HepG2 (cell line): ENCODE data around the gene DHCR7. TPM values are rescaled to one million over a fixed set of nuclear protein-coding genes. Genes with fewer than 3 reads are reported as not detected.

ENCODE experiments used
- ARNT ChIP-seq: fragments of 450-650 bp; IDR thresholded peaks from 2 replicates; pipeline ENCODE4 v1.6.1; 2017
- CCAR2 ChIP-seq: fragments of 200-400 bp; formaldehyde crosslinking; optimal IDR thresholded peaks from 2 replicates; pipeline ENCODE3; 2018; ENCODE audit warnings: low read depth, mild to moderate bottlenecking, low read length, moderate library complexity
- HIVEP1 ChIP-seq: sonication (generic); formaldehyde crosslinking; IDR thresholded peaks from 2 replicates; pipeline ENCODE4 v1.4.0; 2020; ENCODE audit warnings: mild to moderate bottlenecking, missing genetic modification reagents
- ZFP36L1 ChIP-seq: sonication (generic); formaldehyde crosslinking; IDR thresholded peaks from 2 replicates; pipeline ENCODE4 v1.8.0; 2022; ENCODE audit warnings: mild to moderate bottlenecking, missing genetic modification reagents, moderate library complexity
- ZNF17 ChIP-seq: sonication (generic); formaldehyde crosslinking; IDR thresholded peaks from 2 replicates; pipeline ENCODE4 v1.5.0; 2020; ENCODE audit warnings: mild to moderate bottlenecking, missing genetic modification reagents
- ZNF367 ChIP-seq: sonication (generic); formaldehyde crosslinking; IDR thresholded peaks from 2 replicates; pipeline ENCODE4 v1.4.0; 2020; ENCODE audit warnings: missing genetic modification reagents, borderline replicate concordance
- ZNF543 ChIP-seq: sonication (generic); formaldehyde crosslinking; IDR thresholded peaks from 2 replicates; pipeline ENCODE4 v1.4.0; 2020; ENCODE audit warnings: mild to moderate bottlenecking, missing genetic modification reagents
- ZNF614 ChIP-seq: IDR thresholded peaks from 2 replicates; pipeline ENCODE4 v1.6.1; 2018; ENCODE audit warnings: missing biosample characterization, missing genetic modification reagents, inconsistent platforms, borderline replicate concordance
- ZNF724P ChIP-seq: sonication (generic); formaldehyde crosslinking; IDR thresholded peaks from 2 replicates; pipeline ENCODE4 v1.8.0; 2022; ENCODE audit warnings: missing genetic modification reagents, borderline replicate concordance
- ZNF782 ChIP-seq: sonication (generic); formaldehyde crosslinking; IDR thresholded peaks from 2 replicates; pipeline ENCODE4 v1.4.0; 2020; ENCODE audit warnings: missing genetic modification reagents, mild to moderate bottlenecking, borderline replicate concordance
- ZNF790 ChIP-seq: sonication (generic); formaldehyde crosslinking; IDR thresholded peaks from 2 replicates; pipeline ENCODE4 v1.8.0; 2022; ENCODE audit warnings: missing genetic modification reagents, mild to moderate bottlenecking, borderline replicate concordance
- polyA plus RNA-seq, 8 experiments: library from polyadenylated mRNA; depleted of rRNA in 3 of 8; stranded (reverse) in 7 of 8; unstranded in 1 of 8; fragments of >200 nt; fragmentation: Illumina TruSeq in 4 of 8; extraction: Trizol in 4 of 8; gene quantifications; 2 replicates each; pipeline versions ENCODE4 v1.2.1 to v1.2.3, GENCODE V29; 2011 to 2016; ENCODE audit warnings: low read depth in 4 of 8, missing spikeins in 1 of 8, mixed read lengths in 1 of 8; ENCODE audit not compliant: insufficient read depth in 1 of 8
- total RNA-seq, 5 experiments: library from RNA; depleted of rRNA; stranded (reverse); fragments of >200 nt; fragmentation: Illumina TruSeq; extraction: Trizol; gene quantifications; 2 replicates each; pipeline ENCODE4 v1.2.3, GENCODE V29; 2016; ENCODE audit warnings: low read depth in 1 of 5
- TF ChIP-seq, protein P1 (sequence below): IDR thresholded peaks from 2 replicates; pipeline ENCODE4 v1.6.1; 2018; ENCODE audit warnings: missing genetic modification reagents, mild to moderate bottlenecking, missing compliant biosample characterization
- TF ChIP-seq, protein P2 (sequence below): sonication (generic); formaldehyde crosslinking; IDR thresholded peaks from 2 replicates; pipeline ENCODE4 v1.4.0; 2020; ENCODE audit warnings: missing genetic modification reagents
- TF ChIP-seq, protein P3 (sequence below): sonication (generic); formaldehyde crosslinking; IDR thresholded peaks from 2 replicates; pipeline ENCODE4 v1.5.0; 2020; ENCODE audit warnings: mild to moderate bottlenecking, missing genetic modification reagents, moderate library complexity
- TF ChIP-seq, protein P4 (sequence below): sonication (generic); formaldehyde crosslinking; IDR thresholded peaks from 2 replicates; pipeline ENCODE4 v1.5.1; 2020; ENCODE audit warnings: mild to moderate bottlenecking, moderate library complexity, missing genetic modification reagents
- TF ChIP-seq, protein P5 (sequence below): IDR thresholded peaks from 2 replicates; pipeline ENCODE4 v1.6.1; 2012; ENCODE audit warnings: inconsistent platforms

The DHCR7 gene
- total and polyA plus RNA-seq, 2 of the 13 experiments (the other 11 are each of a cell fraction or from before 2014, with no cell fraction given), result 96.0 to 143 TPM

DNA sequence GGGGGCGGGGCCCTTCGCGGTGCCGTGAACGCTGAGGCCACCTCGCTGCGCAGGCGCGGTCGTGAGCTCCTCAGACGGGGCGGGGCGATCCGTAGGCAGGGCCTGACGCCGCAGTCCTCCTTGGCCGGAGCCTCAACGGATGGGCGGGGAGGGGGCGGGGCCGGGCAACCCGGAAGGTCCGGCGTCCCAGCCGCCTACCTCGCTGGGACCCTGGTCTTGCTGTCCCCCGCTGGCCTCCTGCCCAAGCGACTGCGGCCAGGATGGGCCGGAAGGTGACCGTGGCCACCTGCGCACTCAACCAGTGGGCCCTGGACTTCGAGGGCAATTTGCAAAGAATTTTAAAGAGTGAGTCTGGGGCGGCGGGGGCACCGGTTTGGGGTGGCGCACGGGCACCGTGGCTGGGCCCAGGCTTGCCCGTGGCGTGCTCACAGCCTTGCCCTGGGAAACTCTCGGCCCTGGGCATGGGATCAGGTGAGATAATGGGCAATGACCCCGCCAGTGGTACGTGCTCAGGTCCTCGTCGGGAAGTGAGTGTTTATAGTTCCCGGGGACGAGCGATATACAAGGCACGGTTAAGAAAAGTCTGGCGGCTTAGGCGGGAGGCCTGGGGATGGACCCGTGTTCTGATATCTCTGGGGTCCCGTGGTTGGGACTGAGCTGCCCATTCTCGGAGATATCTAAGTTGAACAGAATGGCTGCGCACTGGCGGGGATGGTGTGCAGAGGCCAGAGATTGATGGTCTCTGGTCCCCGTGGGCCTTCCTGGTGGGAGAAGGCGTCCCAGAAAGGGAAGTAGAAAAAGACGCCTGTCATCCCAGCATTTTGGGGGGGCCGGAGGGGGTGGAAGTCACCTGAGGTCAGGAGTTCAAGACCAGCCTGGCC, 5.1 kb upstream of the DHCR7 start, which contains the start of gene NADSYN1 (continued):
- peak; percentile 60; the same call in 1 of the 2 replicates for TF ChIP-seq ZNF543 (CRISPR knock-in tag)
- TF ChIP-seq ZNF782 (CRISPR knock-in tag), result 0 out of 2 replicates have a peak, but pooled peaks have one; percentile 20
- no peak for TF ChIP-seq CCAR2
- TF ChIP-seq HIVEP1 (CRISPR knock-in tag), result peak; percentile 78
- TF ChIP-seq, protein P1, sequence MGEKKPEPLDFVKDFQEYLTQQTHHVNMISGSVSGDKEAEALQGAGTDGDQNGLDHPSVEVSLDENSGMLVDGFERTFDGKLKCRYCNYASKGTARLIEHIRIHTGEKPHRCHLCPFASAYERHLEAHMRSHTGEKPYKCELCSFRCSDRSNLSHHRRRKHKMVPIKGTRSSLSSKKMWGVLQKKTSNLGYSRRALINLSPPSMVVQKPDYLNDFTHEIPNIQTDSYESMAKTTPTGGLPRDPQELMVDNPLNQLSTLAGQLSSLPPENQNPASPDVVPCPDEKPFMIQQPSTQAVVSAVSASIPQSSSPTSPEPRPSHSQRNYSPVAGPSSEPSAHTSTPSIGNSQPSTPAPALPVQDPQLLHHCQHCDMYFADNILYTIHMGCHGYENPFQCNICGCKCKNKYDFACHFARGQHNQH (CRISPR knock-in tag), result 0 out of 2 replicates have a peak, but pooled peaks have one; percentile 47
- TF ChIP-seq, protein P2, sequence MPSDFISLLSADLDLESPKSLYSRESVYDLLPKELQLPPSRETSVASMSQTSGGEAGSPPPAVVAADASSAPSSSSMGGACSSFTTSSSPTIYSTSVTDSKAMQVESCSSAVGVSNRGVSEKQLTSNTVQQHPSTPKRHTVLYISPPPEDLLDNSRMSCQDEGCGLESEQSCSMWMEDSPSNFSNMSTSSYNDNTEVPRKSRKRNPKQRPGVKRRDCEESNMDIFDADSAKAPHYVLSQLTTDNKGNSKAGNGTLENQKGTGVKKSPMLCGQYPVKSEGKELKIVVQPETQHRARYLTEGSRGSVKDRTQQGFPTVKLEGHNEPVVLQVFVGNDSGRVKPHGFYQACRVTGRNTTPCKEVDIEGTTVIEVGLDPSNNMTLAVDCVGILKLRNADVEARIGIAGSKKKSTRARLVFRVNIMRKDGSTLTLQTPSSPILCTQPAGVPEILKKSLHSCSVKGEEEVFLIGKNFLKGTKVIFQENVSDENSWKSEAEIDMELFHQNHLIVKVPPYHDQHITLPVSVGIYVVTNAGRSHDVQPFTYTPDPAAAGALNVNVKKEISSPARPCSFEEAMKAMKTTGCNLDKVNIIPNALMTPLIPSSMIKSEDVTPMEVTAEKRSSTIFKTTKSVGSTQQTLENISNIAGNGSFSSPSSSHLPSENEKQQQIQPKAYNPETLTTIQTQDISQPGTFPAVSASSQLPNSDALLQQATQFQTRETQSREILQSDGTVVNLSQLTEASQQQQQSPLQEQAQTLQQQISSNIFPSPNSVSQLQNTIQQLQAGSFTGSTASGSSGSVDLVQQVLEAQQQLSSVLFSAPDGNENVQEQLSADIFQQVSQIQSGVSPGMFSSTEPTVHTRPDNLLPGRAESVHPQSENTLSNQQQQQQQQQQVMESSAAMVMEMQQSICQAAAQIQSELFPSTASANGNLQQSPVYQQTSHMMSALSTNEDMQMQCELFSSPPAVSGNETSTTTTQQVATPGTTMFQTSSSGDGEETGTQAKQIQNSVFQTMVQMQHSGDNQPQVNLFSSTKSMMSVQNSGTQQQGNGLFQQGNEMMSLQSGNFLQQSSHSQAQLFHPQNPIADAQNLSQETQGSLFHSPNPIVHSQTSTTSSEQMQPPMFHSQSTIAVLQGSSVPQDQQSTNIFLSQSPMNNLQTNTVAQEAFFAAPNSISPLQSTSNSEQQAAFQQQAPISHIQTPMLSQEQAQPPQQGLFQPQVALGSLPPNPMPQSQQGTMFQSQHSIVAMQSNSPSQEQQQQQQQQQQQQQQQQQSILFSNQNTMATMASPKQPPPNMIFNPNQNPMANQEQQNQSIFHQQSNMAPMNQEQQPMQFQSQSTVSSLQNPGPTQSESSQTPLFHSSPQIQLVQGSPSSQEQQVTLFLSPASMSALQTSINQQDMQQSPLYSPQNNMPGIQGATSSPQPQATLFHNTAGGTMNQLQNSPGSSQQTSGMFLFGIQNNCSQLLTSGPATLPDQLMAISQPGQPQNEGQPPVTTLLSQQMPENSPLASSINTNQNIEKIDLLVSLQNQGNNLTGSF (CRISPR knock-in tag), result no peak
- no peak for TF ChIP-seq ZNF17 (CRISPR knock-in tag)
- peak; percentile 51; the same call in 1 of the 2 replicates for TF ChIP-seq ZNF790 (CRISPR knock-in tag)
- TF ChIP-seq, protein P3, sequence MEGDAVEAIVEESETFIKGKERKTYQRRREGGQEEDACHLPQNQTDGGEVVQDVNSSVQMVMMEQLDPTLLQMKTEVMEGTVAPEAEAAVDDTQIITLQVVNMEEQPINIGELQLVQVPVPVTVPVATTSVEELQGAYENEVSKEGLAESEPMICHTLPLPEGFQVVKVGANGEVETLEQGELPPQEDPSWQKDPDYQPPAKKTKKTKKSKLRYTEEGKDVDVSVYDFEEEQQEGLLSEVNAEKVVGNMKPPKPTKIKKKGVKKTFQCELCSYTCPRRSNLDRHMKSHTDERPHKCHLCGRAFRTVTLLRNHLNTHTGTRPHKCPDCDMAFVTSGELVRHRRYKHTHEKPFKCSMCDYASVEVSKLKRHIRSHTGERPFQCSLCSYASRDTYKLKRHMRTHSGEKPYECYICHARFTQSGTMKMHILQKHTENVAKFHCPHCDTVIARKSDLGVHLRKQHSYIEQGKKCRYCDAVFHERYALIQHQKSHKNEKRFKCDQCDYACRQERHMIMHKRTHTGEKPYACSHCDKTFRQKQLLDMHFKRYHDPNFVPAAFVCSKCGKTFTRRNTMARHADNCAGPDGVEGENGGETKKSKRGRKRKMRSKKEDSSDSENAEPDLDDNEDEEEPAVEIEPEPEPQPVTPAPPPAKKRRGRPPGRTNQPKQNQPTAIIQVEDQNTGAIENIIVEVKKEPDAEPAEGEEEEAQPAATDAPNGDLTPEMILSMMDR, result 0 out of 2 replicates have a peak, but pooled peaks have one; percentile 14
- no peak for TF ChIP-seq ZNF724P (CRISPR knock-in tag)
- TF ChIP-seq ARNT, result no peak
- no peak; the same call in 1 of the 2 replicates for TF ChIP-seq ZFP36L1
- TF ChIP-seq ZNF614 (CRISPR knock-in tag), result no peak; the same call in 1 of the 2 replicates
- TF ChIP-seq, protein P4, sequence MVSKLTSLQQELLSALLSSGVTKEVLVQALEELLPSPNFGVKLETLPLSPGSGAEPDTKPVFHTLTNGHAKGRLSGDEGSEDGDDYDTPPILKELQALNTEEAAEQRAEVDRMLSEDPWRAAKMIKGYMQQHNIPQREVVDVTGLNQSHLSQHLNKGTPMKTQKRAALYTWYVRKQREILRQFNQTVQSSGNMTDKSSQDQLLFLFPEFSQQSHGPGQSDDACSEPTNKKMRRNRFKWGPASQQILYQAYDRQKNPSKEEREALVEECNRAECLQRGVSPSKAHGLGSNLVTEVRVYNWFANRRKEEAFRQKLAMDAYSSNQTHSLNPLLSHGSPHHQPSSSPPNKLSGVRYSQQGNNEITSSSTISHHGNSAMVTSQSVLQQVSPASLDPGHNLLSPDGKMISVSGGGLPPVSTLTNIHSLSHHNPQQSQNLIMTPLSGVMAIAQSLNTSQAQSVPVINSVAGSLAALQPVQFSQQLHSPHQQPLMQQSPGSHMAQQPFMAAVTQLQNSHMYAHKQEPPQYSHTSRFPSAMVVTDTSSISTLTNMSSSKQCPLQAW (CRISPR knock-in tag), result peak; percentile 34; the same call in 1 of the 2 replicates
- 0 out of 2 replicates have a peak, but pooled peaks have one; percentile 32 for TF ChIP-seq ZNF367 (CRISPR knock-in tag)
- TF ChIP-seq, protein P5, sequence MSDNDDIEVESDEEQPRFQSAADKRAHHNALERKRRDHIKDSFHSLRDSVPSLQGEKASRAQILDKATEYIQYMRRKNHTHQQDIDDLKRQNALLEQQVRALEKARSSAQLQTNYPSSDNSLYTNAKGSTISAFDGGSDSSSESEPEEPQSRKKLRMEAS, result peak; percentile 66
